Breast epithelium (tissue), 4 donors: ENCODE measurements around the gene JCAD. TPM values are rescaled to one million over a fixed set of nuclear protein-coding genes. Genes with fewer than 3 reads are reported as not detected.

Source experiments
- DNase-seq, 2 donors: peaks; one replicate each; pipeline ENCODE4 v3.0.0-alpha.2; 2019; ENCODE audit warnings: low spot score in 2 of 2
- H3K27ac ChIP-seq, 2 donors: fragments of 200-600 bp; sonication (generic) in 1 of 2; one replicate each; pipeline ENCODE4 v1.5.1; 2016 to 2019; ENCODE audit warnings: mild to moderate bottlenecking in 1 of 2
- H3K27me3 ChIP-seq, 2 donors: fragments of 200-600 bp; sonication (generic) in 1 of 2; one replicate each; pipeline versions ENCODE4 v1.5.1 to v1.6.0; 2017 to 2019; ENCODE audit warnings: control low read depth in 1 of 2, mild to moderate bottlenecking in 1 of 2
- H3K36me3 ChIP-seq: fragments of 200-600 bp; one replicate; pipeline ENCODE4 v1.5.1; 2019
- H3K4me1 ChIP-seq, 2 donors: fragments of 200-600 bp; sonication (generic); one replicate each; pipeline ENCODE4 v1.5.1; 2016 to 2019; ENCODE audit warnings: control low read depth in 1 of 2
- H3K4me3 ChIP-seq, 3 donors: fragments of 200-600 bp; sonication (generic); 1 replicate in 2 of 3; 2 replicates in 1 of 3; pipeline ENCODE4 v1.5.1; 2016 to 2019; ENCODE audit warnings: mild to moderate bottlenecking in 3 of 3, moderate library complexity in 2 of 3
- H3K9me3 ChIP-seq, 2 donors: fragments of 200-600 bp; sonication (generic) in 1 of 2; one replicate each; pipeline ENCODE4 v1.5.1; 2016 to 2019; ENCODE audit warnings: control low read depth in 1 of 2
- POLR2A ChIP-seq: fragments of 450-650 bp; IDR thresholded peaks from one replicate; pipeline ENCODE4 v1.6.1; 2016; ENCODE audit warnings: antibody characterized with exemption, mild to moderate bottlenecking, moderate library complexity
- POLR2AphosphoS5 ChIP-seq, 3 donors: sonication (generic); formaldehyde crosslinking; IDR thresholded peaks; one replicate each; pipeline ENCODE4 v1.6.1; 2017; ENCODE audit warnings: antibody characterized with exemption in 3 of 3
- intact Hi-C: fragments of 100-400 bp; cut with DNase I; formaldehyde crosslinking; loops from one replicate; pipeline ENCODE4 v1.15.1; 2023; ENCODE audit warnings: low total_unique reads
- total RNA-seq, 3 donors: library from RNA; depleted of rRNA; stranded (reverse); fragments of >200 nt; gene quantifications; one replicate each; pipeline ENCODE4 v1.1.0, GENCODE V29; 2016
- TF ChIP-seq, protein P1 (sequence below), 3 donors: fragments of 450-650 bp; IDR thresholded peaks; one replicate each; pipeline ENCODE4 v1.5.1; 2016 to 2017; ENCODE audit warnings: antibody characterized with exemption in 3 of 3, mild to moderate bottlenecking in 3 of 3, moderate library complexity in 3 of 3

JCAD gene
- total RNA-seq, 3 donors from 2014 or later: 11.1 to 69.3 (median 16.1) TPM

- H3K27me3 ChIP-seq: no peaks in the 10 kb centered on the region
- no peaks in the 10 kb centered on the region for H3K36me3 ChIP-seq
- no peak for DNase-seq
- H3K27ac ChIP-seq: no peak overlapping the region
- TF ChIP-seq, protein P1, sequence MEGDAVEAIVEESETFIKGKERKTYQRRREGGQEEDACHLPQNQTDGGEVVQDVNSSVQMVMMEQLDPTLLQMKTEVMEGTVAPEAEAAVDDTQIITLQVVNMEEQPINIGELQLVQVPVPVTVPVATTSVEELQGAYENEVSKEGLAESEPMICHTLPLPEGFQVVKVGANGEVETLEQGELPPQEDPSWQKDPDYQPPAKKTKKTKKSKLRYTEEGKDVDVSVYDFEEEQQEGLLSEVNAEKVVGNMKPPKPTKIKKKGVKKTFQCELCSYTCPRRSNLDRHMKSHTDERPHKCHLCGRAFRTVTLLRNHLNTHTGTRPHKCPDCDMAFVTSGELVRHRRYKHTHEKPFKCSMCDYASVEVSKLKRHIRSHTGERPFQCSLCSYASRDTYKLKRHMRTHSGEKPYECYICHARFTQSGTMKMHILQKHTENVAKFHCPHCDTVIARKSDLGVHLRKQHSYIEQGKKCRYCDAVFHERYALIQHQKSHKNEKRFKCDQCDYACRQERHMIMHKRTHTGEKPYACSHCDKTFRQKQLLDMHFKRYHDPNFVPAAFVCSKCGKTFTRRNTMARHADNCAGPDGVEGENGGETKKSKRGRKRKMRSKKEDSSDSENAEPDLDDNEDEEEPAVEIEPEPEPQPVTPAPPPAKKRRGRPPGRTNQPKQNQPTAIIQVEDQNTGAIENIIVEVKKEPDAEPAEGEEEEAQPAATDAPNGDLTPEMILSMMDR (IDR thresholded peaks at IDR 0.05): no peak
- no peak for TF ChIP-seq POLR2A
- TF ChIP-seq POLR2AphosphoS5 (IDR thresholded peaks at IDR 0.05): no peak
- intact Hi-C loops: no loop called here
- no peak overlapping the region for H3K4me3 ChIP-seq
- H3K9me3 ChIP-seq: no peaks in the 10 kb centered on the region
- H3K4me1 ChIP-seq: no peaks in the 10 kb centered on the region
These were observed 44.9 kb downstream of the JCAD start for GRCh38 chr10:30014511-30014910.

- Histone ChIP-seq H3K9me3 (no peaks in the 10 kb centered on the region), H3K27ac (no peak overlapping the region), H3K27me3 (no peaks in the 10 kb centered on the region), H3K4me3 (no peak overlapping the region), H3K4me1 (no peaks in the 10 kb centered on the region), H3K36me3 (no peaks in the 10 kb centered on the region)
- TF ChIP-seq, protein P1 (IDR thresholded peaks at IDR 0.05): no peak
- TF ChIP-seq POLR2A: no peak
- no peak for TF ChIP-seq POLR2AphosphoS5 (IDR thresholded peaks at IDR 0.05)
- DNase-seq: peak in 1 of 2 donors; percentile 39
- intact Hi-C loops: no loop called here
These were observed 45.6 kb downstream of the JCAD start for GRCh38 chr10:30013757-30014156.

DNA sequence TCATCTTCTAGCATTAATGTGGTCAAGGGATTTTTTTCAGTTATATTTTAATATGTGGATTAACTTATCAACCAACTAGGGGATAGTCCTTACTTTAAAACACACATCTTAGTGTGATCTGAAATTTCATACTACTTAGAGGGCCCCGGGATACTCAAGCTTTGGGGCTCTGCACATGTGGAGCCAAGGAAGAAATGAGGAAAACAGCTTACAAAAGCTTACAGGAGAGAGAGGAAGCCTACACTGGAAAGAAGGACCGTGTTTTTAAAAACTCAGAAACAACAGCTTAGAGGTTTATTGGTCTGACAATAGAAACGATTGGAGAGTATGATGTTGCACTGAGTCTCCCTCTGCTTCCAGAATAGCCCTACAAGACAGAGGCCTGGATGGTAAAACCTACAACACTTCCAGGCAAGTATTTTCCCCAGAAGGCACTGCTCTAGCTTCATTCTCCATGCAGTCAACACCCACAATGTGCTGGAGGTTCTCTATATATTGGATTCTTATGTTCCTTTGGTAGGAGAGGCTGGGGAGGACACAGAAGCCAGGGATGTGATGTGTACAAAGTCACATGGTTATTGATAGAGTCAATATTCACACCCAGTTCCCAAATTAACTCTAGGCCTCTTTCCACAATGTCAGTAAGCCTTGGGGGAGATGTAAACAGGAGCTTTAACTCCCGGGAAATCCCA is 47.3 kb downstream of the JCAD start:
- TF ChIP-seq POLR2AphosphoS5 (IDR thresholded peaks at IDR 0.05) (no peak), POLR2A (no peak)
- TF ChIP-seq, protein P1 (IDR thresholded peaks at IDR 0.05): no peak
- Histone ChIP-seq H3K27me3 (no peaks in the 10 kb centered on the region), H3K9me3 (no peaks in the 10 kb centered on the region), H3K4me3 (no peak overlapping the region), H3K27ac (no peak overlapping the region), H3K36me3 (no peaks in the 10 kb centered on the region), H3K4me1 (no peaks in the 10 kb centered on the region)
- DNase-seq: no peak
- intact Hi-C loops: no loop called here

DNA sequence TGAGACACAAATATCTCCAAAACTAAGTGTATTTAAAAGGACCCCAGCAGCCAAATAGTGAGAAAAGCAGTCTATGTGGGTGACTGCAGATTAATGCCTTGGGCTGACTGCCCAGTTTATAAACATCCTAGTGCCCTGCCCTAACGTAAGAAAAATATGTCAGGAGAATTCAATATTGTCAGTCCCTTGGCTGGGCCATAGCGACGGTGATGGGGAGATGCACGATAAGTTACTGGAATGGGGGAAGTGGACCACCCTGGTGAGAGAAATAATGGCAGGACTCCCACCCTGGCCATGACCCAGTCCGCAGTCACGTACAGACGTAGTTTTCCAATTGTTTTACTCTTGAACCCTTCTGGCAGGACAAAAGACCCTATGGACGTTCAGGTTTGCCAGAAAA is 48.0 kb downstream of the JCAD start:
- DNase-seq: no peak
- no peak overlapping the region for H3K4me3 ChIP-seq
- TF ChIP-seq, protein P1 (IDR thresholded peaks at IDR 0.05): no peak
- TF ChIP-seq POLR2AphosphoS5 (IDR thresholded peaks at IDR 0.05): no peak
- TF ChIP-seq POLR2A: no peak
- H3K4me1 ChIP-seq: no peaks in the 10 kb centered on the region
- no peaks in the 10 kb centered on the region for H3K27me3 ChIP-seq
- H3K9me3 ChIP-seq: no peaks in the 10 kb centered on the region
- no peak overlapping the region for H3K27ac ChIP-seq
- no peaks in the 10 kb centered on the region for H3K36me3 ChIP-seq
- intact Hi-C loops: no loop called here

- Histone ChIP-seq H3K4me1 (no peaks in the 10 kb centered on the region), H3K4me3 (no peak overlapping the region), H3K27ac (no peak overlapping the region), H3K36me3 (no peaks in the 10 kb centered on the region), H3K9me3 (no peaks in the 10 kb centered on the region), H3K27me3 (no peaks in the 10 kb centered on the region)
- TF ChIP-seq POLR2AphosphoS5 (IDR thresholded peaks at IDR 0.05) (no peak), POLR2A (no peak)
- TF ChIP-seq, protein P1 (IDR thresholded peaks at IDR 0.05): no peak
- intact Hi-C loops: no loop called here
- no peak for DNase-seq
These were observed 52.0 kb downstream of the JCAD start for GRCh38 chr10:30007406-30007805.
